Keratinocyte (primary cell): ENCODE results near the gene CIDEA.

ENCODE experiments used
- EZH2 ChIP-seq: IDR thresholded peaks from one replicate; pipeline ENCODE4 v1.6.1; 2012; ENCODE audit warnings: inconsistent platforms, mild to moderate bottlenecking, low read length, moderate library complexity
- TF ChIP-seq, protein P1 (sequence below), 3 experiments: IDR thresholded peaks in 1 of 3; conservative IDR thresholded peaks in 1 of 3; optimal IDR thresholded peaks in 1 of 3; 2 replicates in 2 of 3; 3 replicates in 1 of 3; pipeline versions ENCODE3 to v1.5.1; 2011; ENCODE audit warnings: low read length in 3 of 3, mild to moderate bottlenecking in 3 of 3, moderate library complexity in 2 of 3, control low read depth in 1 of 3, inconsistent platforms in 1 of 3; ENCODE audit not compliant: insufficient read depth in 2 of 3; ENCODE audit errors: extremely low read depth in 1 of 3

DNA sequence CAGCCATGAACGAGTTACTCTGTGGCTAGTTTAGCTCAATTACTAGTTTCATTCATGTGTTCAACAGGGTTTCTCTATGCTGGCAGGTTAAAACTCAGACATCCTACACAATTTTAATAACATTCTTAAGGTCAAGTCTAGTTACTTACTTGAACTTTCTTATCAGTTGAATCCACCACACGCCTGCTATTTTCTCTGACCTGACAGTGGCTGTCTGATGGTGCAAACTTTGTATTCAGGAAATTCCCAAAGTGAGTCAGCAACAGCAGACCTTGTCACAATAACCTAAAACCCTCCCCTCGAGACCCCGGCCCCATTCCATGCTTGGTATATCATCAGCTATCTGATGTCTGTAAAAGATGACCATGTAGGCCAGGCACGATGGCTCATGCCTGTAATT is 20.8 kb upstream of the CIDEA start:
- TF ChIP-seq, protein P1, sequence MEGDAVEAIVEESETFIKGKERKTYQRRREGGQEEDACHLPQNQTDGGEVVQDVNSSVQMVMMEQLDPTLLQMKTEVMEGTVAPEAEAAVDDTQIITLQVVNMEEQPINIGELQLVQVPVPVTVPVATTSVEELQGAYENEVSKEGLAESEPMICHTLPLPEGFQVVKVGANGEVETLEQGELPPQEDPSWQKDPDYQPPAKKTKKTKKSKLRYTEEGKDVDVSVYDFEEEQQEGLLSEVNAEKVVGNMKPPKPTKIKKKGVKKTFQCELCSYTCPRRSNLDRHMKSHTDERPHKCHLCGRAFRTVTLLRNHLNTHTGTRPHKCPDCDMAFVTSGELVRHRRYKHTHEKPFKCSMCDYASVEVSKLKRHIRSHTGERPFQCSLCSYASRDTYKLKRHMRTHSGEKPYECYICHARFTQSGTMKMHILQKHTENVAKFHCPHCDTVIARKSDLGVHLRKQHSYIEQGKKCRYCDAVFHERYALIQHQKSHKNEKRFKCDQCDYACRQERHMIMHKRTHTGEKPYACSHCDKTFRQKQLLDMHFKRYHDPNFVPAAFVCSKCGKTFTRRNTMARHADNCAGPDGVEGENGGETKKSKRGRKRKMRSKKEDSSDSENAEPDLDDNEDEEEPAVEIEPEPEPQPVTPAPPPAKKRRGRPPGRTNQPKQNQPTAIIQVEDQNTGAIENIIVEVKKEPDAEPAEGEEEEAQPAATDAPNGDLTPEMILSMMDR (optimal IDR thresholded peaks at IDR 0.05 in 1 of 3, IDR thresholded peaks at IDR 0.05 in 1 of 3, conservative IDR thresholded peaks at IDR 0.05 in 1 of 3; ENCODE audit: extremely low read depth in 1 of 3, insufficient read depth in 2 of 3, low read length in 3 of 3): no peak
- TF ChIP-seq EZH2: no peak
